Measurements from ENCODE around the gene RBM3.

The RBM3 gene

GRCh38 chrX:48576108-48576507 is 1.8 kb downstream of the RBM3 start:
- peak overlapping the region; percentile 59 for H3K4me3 ChIP-seq (ENCODE audit: low read length)
- TF ChIP-seq, protein P1, sequence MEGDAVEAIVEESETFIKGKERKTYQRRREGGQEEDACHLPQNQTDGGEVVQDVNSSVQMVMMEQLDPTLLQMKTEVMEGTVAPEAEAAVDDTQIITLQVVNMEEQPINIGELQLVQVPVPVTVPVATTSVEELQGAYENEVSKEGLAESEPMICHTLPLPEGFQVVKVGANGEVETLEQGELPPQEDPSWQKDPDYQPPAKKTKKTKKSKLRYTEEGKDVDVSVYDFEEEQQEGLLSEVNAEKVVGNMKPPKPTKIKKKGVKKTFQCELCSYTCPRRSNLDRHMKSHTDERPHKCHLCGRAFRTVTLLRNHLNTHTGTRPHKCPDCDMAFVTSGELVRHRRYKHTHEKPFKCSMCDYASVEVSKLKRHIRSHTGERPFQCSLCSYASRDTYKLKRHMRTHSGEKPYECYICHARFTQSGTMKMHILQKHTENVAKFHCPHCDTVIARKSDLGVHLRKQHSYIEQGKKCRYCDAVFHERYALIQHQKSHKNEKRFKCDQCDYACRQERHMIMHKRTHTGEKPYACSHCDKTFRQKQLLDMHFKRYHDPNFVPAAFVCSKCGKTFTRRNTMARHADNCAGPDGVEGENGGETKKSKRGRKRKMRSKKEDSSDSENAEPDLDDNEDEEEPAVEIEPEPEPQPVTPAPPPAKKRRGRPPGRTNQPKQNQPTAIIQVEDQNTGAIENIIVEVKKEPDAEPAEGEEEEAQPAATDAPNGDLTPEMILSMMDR (IDR thresholded peaks at IDR 0.05; ENCODE audit: insufficient read depth, low read depth, low read length, missing control alignments): no peak
- DNase-seq (ENCODE audit: low read depth): no peak

- DNase-seq (ENCODE audit: low read depth): no peak
- TF ChIP-seq, protein P1 (IDR thresholded peaks at IDR 0.05; ENCODE audit: insufficient read depth, low read depth, low read length, missing control alignments): no peak
- no peak overlapping the region for H3K4me3 ChIP-seq (ENCODE audit: low read length)
These were observed 4.4 kb downstream of the RBM3 start for GRCh38 chrX:48578661-48579128.

- DNase-seq (ENCODE audit: low read depth): peak; percentile 31
- H3K4me3 ChIP-seq (ENCODE audit: low read length): no peak overlapping the region
- TF ChIP-seq, protein P1 (IDR thresholded peaks at IDR 0.05; ENCODE audit: insufficient read depth, low read depth, low read length, missing control alignments): no peak
These were observed 5.0 kb downstream of the RBM3 start for GRCh38 chrX:48579259-48579658.

GRCh38 chrX:48580662-48581061 is 6.4 kb downstream of the RBM3 start:
- DNase-seq (ENCODE audit: low read depth): peak; percentile 84
- TF ChIP-seq, protein P1 (IDR thresholded peaks at IDR 0.05; ENCODE audit: insufficient read depth, low read depth, low read length, missing control alignments): no peak

DNA sequence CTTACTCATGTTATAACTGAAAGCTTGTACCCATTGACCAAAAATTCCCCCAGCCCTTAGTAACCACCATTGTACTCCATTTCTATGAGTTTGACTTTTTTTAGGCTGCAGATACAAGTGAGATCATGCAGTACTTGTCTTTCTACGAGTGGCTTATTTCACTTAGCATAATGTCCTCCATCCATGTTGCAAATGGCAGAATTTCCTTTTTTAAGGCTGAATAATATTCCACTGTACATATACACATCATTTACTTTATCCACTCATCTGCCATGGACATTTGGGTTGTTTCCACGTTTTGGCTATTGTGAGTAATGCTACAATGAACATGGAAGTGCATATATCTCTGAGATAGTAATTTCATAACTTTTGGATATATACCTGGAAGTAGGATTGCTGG is 10.4 kb downstream of the RBM3 start:
- H3K4me3 ChIP-seq (ENCODE audit: low read length): no peak overlapping the region
- DNase-seq (ENCODE audit: low read depth): no peak
- TF ChIP-seq, protein P1 (IDR thresholded peaks at IDR 0.05; ENCODE audit: insufficient read depth, low read depth, low read length, missing control alignments): no peak

More at GRCh38 chrX:48580662-48581061, 6.4 kb downstream of the RBM3 start:
- no peak overlapping the region for H3K4me3 ChIP-seq (ENCODE audit: low read length)

GRCh38 chrX:48589482-48590162 is 15.3 kb downstream of the RBM3 start:
- TF ChIP-seq, protein P1 (IDR thresholded peaks at IDR 0.05; ENCODE audit: insufficient read depth, low read depth, low read length, missing control alignments): no peak
- DNase-seq (ENCODE audit: low read depth): no peak

More at GRCh38 chrX:48589482-48590162, 15.3 kb downstream of the RBM3 start:
- no peak overlapping the region for H3K4me3 ChIP-seq (ENCODE audit: low read length)
